Measurements from ENCODE around the gene GULP1. TPM values are rescaled to one million over a fixed set of nuclear protein-coding genes. Genes with fewer than 3 reads are reported as not detected.

Gene GULP1
- total RNA-seq, 4 donors from 2014 or later: 27.1 to 49.0 (median 36.8) TPM

- H3K9me3 ChIP-seq: no peaks in the 10 kb centered on the region
- 66% methylated on average over 2 of the region's 2 CpGs for WGBS
- no peaks in the 10 kb centered on the region for H3K4me1 ChIP-seq
- intact Hi-C loops (cut with DNase I): no loop called here
- H3K27me3 ChIP-seq: no peaks in the 10 kb centered on the region
- no peaks in the 10 kb centered on the region for H3K36me3 ChIP-seq
- H3K27ac ChIP-seq (replicated peaks in 1 of 4): no peak overlapping the region
- no peak for TF ChIP-seq CTCF (IDR thresholded peaks at IDR 0.05)
- no peak for TF ChIP-seq POLR2AphosphoS5 (IDR thresholded peaks at IDR 0.05)
- no peak for TF ChIP-seq EP300 (IDR thresholded peaks at IDR 0.05)
- TF ChIP-seq POLR2A (IDR thresholded peaks at IDR 0.05; ENCODE audit: low read depth): no peak
- no peak for DNase-seq (ENCODE audit: extremely low spot score)
- H3K4me3 ChIP-seq: no peak overlapping the region
Observed at GRCh38 chr2:188248513-188248912, 43.2 kb upstream of the GULP1 start.

DNA sequence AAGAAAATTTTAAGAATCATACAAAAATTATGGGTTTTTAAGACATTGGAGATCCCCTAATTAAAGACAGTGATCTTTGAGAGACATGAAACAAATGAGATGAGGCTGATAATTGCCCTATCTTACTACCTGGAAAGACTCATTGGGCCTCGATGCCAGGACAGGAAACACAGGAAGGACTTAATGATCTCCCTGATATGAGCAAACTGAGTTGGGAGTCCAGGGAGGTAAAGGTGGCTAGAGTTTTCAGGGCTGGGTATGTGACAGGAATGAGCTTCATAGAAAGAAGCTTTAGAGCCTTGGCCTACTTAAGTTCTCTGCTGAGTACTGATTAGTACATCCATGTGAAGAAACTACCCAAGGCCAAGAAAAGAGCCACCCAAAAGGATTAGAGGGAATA, 40.6 kb upstream of the GULP1 start:
- H3K4me1 ChIP-seq: no peaks in the 10 kb centered on the region
- no peak overlapping the region for H3K27ac ChIP-seq (replicated peaks in 1 of 4)
- intact Hi-C loops (cut with DNase I): no loop called here
- no peaks in the 10 kb centered on the region for H3K36me3 ChIP-seq
- no peaks in the 10 kb centered on the region for H3K9me3 ChIP-seq
- DNase-seq (ENCODE audit: extremely low spot score): no peak
- WGBS: 82% methylated on average over 1 of the region's 1 CpG
- H3K27me3 ChIP-seq: no peaks in the 10 kb centered on the region
- no peak for TF ChIP-seq CTCF (IDR thresholded peaks at IDR 0.05)
- TF ChIP-seq POLR2AphosphoS5 (IDR thresholded peaks at IDR 0.05): no peak
- no peak for TF ChIP-seq EP300 (IDR thresholded peaks at IDR 0.05)
- TF ChIP-seq POLR2A (IDR thresholded peaks at IDR 0.05; ENCODE audit: low read depth): no peak
- no peak overlapping the region for H3K4me3 ChIP-seq

DNA sequence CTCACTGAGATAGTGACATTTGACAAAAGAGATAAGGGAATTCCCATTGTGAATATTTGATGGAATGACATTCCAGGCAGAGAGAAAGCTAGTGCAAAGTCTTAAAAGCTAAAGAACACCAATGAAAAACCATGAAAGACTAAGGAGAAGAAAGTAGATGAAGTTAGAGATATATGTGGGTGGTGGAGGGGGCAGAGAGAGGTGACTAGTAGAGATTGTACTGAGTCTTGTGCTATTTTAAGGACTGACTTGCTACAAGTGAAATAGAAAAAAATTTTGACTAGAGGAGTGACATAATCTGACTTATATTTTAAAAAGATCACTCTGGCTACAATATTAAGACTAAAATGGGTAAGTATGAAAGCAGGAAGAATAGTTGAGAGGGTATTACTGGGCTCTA, 35.3 kb upstream of the GULP1 start:
- H3K9me3 ChIP-seq: no peaks in the 10 kb centered on the region
- H3K4me3 ChIP-seq: no peak overlapping the region

DNA sequence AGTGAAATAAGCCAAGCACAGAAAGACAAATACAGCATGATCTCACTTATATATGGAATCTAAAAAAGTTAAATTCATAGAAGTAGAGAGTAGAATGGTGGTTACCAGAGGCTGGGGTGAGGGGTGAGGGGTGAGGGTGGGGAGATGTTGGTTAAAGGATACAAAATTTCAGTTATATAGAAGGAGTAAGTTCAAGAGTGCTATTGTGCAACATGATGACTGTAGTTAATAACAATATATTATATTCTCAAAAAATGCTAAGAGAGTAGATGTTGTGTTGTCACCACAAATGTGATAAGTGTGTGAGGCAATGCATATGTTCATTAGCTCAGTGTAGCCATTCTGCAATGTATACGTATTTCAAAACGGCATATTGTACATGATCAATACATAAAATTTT, 26.4 kb upstream of the GULP1 start:
- Histone ChIP-seq H3K4me3 (no peak overlapping the region), H3K4me1 (no peaks in the 10 kb centered on the region), H3K36me3 (no peaks in the 10 kb centered on the region), H3K27me3 (no peaks in the 10 kb centered on the region), H3K9me3 (no peaks in the 10 kb centered on the region), H3K27ac (replicated peaks in 1 of 4) (no peak overlapping the region)
- TF ChIP-seq POLR2AphosphoS5 (IDR thresholded peaks at IDR 0.05) (no peak), EP300 (IDR thresholded peaks at IDR 0.05) (no peak)
- 97% methylated on average over 2 of the region's 2 CpGs for WGBS
- intact Hi-C loops (cut with DNase I): no loop called here
- DNase-seq (ENCODE audit: extremely low spot score): no peak

More for the DNA sequence above, 35.3 kb upstream of the GULP1 start:
- DNase-seq (ENCODE audit: extremely low spot score): no peak
- intact Hi-C loops (cut with DNase I): no loop called here
- H3K36me3 ChIP-seq: no peaks in the 10 kb centered on the region
- H3K27ac ChIP-seq (replicated peaks in 1 of 4): no peak overlapping the region
- no peak for TF ChIP-seq POLR2AphosphoS5 (IDR thresholded peaks at IDR 0.05)
- no peak for TF ChIP-seq CTCF (IDR thresholded peaks at IDR 0.05)
- TF ChIP-seq POLR2A (IDR thresholded peaks at IDR 0.05; ENCODE audit: low read depth): no peak
- no peak for TF ChIP-seq EP300 (IDR thresholded peaks at IDR 0.05)
- no peaks in the 10 kb centered on the region for H3K4me1 ChIP-seq
- no peaks in the 10 kb centered on the region for H3K27me3 ChIP-seq

- Histone ChIP-seq H3K4me3 (no peak overlapping the region), H3K9me3 (no peaks in the 10 kb centered on the region), H3K36me3 (no peaks in the 10 kb centered on the region), H3K27me3 (no peaks in the 10 kb centered on the region), H3K4me1 (no peaks in the 10 kb centered on the region), H3K27ac (replicated peaks in 1 of 4) (no peak overlapping the region)
- no peak for DNase-seq (ENCODE audit: extremely low spot score)
- TF ChIP-seq POLR2AphosphoS5 (IDR thresholded peaks at IDR 0.05): no peak
- no peak for TF ChIP-seq CTCF (IDR thresholded peaks at IDR 0.05)
- TF ChIP-seq EP300 (IDR thresholded peaks at IDR 0.05): no peak
- TF ChIP-seq POLR2A (IDR thresholded peaks at IDR 0.05; ENCODE audit: low read depth): no peak
- intact Hi-C loops (cut with DNase I): no loop called here
- WGBS: 89% methylated on average over 2 of the region's 2 CpGs
Observed at GRCh38 chr2:188267776-188268175, 23.9 kb upstream of the GULP1 start.
